H1 (cell line): ENCODE results near the gene CFAP221.
A peak's percentile ranks its signal among the peaks of the same experiment; 100 is the strongest.

Source experiments
- SP1 ChIP-seq: IDR thresholded peaks from 2 replicates; pipeline ENCODE4 v1.6.1; 2011; ENCODE audit warnings: low read depth, low read length
- TF ChIP-seq, protein P1 (sequence below): IDR thresholded peaks from 2 replicates; pipeline ENCODE4 v1.6.1; 2012; ENCODE audit warnings: inconsistent platforms

- TF ChIP-seq, protein P1, sequence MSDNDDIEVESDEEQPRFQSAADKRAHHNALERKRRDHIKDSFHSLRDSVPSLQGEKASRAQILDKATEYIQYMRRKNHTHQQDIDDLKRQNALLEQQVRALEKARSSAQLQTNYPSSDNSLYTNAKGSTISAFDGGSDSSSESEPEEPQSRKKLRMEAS: peak; percentile 87
- TF ChIP-seq SP1: no peak
Measured at GRCh38 chr2:119638685-119639554, 94.7 kb downstream of the CFAP221 start.
